ENCODE data around the gene LRFN2.

LRFN2 gene

DNA sequence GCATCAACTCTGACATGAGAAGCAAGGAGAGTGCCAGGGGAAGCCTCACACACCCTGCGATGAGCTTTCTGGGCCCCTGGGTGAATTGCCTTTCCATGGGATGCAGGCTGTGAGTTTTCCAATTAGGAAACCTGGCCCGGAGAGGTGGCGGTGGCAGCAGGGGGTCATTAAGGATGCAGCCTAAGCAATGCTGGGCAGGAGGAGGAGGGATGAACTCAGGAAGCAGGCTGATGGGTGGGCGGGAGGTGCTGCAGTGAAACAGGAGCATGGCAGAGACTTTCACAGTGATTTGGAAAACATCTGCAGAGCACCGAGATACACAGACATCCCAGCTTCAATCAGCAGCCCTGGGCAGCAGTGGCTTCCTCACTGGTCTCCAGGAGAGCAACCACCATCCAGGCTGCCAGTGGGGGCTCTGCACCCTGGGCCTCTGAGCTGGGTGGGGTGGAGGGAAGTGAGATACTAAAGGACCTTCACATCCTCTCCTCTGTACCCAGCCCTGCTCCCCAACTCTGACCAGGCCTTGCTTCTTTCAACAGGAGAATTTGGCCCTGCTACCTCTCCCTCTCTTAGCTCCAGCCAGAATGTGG is 44.9 kb downstream of the LRFN2 start:
- no peak for FAIRE-seq

DNA sequence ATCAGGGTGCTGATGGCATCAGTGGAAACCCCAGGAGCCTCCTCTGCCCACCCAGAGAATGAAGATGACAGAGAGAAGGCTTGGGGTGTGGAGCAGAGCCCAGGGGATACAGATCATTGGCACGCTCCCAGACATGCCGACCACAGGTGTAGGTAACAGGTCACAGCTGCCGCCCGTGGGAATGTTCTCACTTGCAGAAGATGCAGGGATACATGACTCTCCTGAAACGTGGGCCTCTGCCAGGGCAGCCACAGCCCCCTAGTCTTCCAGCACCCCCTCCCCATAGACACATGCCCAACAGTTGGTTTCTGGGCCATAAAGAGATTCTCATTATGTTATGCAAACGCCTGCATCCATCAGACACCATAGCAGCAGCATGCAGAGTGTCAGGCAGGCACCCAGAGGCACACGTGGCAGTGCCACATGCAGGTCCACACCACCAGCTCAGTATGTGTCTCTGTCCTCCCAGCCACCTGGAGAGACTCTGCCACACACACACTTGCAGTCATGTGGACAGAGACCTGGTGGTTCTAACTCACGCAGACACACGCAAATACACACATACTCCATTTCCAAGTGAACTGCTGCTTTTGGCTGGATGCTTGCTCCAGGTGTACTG is 45.5 kb downstream of the LRFN2 start:
- FAIRE-seq: no peak

DNA sequence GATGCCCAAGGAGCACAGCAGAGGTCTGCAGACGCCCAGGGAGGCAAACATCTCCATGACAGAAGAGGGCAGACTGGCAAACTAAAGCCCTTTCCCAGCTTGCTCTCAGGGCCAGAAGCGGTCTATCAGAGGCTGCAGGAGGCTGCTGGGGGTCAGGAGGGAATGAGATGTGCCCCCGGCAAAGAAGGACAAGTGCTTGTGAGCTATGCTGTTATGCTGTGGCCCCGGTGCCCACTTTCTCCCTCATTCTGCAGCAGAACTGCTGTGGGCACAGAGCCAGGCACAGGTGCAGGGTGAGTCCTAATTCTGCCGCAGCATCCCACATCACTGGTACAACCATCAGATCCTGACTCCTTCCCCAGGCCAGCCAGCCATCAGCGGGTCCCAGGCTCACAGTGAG is 46.4 kb downstream of the LRFN2 start:
- no peak for FAIRE-seq

DNA sequence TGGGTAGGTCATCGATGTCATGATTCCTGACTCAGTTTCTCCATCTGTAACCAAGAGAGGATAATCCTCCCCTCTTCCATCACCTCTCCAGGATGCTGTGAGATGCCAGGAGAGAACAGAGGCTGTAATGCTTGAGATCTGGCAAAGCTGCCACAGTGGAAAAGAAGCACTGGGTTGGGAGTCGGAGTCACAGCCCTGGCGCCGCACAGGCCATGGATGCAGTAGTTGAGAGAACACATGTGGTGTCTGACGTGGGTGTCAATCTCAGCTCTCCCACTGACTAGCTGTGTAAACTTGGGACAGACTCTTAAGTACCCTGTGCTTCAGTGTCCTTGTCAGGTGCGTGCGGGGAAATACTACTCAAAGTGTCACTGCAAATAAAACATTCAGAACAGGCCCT is 47.3 kb downstream of the LRFN2 start:
- FAIRE-seq: no peak

DNA sequence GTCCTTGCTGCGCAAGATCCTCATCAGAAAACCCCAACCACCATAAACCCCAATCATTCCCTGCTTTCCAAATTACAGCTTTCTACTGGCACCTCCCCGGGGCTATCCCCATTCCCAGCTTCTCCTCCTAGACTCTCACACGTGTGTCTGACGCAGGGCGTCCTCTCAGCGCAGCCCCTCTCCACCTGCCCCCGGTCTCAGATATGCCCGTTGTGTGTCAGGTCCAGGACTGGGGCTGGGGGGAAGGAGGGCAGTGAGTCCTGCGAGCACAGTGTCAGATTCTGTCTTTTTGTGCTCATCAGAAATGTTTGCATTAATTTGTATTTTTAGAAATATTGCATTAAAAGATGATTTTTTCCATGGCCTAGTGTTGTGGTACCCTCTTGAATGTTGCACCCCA is 48.6 kb downstream of the LRFN2 start:
- no peak for FAIRE-seq

DNA sequence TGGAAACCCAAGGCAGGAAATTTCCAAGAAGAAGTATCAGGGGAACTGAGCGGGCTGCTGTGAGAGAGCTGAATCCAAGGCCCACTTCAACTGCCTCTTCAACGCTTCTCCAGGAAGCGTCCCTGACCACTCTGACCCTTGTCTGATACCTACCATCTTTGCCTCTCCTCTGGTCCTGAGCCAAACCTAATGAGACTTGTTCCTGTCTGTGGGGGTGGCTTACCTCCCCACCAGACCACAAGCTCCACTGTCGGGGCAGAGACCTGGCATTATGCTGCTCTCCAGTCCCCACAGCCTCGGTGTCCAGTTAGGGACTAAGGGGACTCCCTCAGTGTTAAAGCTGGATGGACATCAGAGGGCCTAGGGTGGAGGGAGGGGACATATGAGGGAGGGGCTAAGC is 49.7 kb downstream of the LRFN2 start:
- no peak for FAIRE-seq

DNA sequence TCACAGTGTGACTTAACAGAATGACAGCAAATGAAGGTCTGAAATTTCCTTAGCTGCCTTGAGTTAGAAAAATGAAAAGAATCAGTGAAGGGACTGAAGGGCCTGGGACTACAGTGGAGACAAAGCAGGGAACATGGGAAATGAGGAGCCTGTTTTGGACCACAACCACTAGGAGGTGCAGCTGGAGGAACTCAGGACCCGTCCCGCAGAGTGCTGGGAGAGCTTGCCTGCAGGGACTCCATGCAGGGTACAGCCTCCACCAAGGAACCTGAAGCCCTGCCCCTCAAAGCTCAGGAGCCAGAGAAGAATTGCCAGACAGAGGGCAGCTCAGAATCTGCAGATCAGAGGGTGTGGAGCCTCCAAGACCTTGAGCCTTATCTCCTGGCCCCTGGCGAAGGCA is 50.7 kb downstream of the LRFN2 start:
- FAIRE-seq: no peak

DNA sequence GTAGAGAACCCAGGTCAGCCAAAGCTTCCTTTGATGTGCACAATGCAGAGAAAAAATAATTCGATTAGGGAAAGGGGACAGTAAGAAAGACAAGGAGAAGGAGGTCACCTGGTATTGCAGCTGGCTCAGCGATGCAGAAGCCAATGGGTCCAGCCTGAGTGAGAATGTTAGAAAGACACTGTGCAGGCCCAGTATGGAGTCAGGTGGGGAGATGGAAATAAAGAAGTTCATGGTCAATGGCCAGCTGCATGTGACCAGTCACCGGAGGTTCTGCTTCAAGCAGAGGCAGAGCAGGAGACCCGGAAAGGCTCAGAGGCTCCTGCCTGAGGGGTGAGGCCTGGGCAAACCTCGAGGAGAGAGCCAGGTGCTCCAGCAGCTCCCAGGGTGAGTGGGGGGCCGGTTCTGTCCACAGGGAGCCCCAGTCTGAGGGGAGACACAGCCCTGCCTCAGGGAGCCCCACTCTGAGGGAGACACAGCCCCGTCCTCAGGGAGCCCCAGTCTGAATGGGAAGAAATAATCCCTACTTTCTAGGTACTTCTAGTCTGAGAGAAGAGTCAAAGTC is 51.3 kb downstream of the LRFN2 start:
- no peak for FAIRE-seq

DNA sequence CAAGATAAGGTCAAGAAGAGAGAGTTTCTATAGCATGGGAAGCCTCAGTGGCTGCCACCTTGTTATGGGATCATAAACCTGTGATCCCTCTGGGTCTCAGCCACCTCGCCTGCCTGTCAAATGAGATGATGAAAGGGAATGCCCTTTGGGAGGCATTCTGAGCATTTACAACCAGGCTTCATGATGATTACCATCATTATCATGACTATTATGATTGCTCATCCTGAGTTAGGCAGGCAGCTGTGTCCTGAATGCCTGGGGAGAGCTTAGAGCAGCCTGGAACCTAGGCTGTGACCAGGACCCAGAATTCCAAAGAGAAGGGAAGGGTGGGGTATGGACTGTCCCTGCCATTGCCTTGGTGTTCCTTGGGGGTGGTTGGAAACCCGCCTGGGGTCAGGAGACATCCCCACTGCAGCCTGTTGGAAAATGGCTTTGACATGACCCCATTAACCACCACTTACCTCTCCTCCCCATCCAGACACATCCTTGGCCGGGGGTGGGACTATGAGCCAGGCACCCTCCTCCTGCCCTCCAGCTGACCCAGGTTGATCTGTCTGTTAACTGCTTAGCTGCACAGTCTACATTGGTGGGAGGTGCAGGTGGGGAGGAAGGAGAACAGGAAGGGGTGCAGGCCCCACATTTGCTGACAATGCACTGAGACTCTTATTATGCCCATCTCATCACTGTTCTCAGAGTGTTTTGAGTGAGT is 51.9 kb downstream of the LRFN2 start:
- no peak for FAIRE-seq

DNA sequence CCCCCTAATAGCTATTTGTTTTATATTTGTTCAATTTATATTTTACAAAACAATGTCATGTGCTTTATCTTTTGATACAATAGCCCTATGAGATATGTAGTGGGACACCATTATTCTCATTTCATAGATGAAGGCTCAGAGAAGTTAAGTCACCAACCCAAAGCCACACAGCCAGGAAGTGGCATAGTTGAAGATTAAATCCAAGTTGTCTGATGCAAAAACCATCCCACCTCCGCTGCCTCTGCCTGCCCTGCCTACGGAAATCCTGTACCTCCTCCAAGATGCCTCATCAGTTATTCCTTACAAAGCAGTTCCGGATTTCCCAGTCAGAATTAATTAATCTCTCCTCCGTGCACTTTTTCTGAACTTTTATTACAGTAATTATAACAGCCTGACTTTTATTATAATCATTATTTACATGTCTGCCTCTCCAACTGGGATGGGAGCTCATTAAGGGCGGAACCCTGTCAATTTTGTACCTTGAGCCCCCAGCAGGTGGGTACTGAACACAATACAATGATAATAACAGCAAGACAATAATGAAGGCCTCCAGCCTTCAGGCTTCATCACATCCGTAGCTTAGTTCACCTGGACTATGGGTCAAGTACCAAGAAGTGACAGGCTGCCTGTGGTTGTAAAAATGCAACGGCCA is 54.7 kb downstream of the LRFN2 start:
- FAIRE-seq: no peak

DNA sequence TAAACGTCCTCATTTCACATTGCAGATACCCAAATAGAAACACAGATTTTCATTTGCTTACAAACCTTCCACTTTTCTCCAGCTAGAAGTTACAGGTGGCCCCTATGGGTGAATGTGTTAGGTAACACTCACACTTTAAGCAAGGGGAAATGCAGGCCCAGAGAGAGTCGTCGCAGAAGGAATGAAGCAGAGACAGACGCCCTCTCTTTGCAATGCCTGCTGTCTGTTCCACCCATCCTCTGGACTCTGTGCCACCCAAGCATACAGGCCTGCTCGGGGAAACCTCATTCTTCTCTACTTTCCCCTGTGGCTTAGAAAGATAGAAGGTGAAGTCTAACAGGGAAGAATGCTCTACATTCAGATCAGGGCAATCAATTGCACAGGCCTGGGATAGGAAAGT is 57.2 kb downstream of the LRFN2 start:
- FAIRE-seq: no peak

DNA sequence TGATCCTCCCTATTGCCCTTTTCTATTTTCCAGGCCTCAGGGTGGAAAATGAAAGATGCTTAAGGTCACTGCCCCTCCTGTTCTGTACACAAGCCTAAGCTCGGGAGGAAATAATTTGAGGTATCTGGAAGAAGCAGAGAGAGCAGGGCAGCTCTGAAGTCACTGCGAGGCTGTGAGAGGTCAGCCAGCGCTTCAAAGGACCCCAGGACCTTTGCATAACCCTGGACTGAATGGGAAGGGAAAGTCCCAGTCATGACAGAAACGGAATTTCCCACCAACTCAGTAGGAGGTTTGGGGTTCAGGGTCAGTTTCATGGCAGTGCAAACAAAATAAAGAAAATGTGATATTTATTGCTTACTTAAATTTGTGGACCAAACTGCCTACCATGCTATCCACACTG is 58.1 kb downstream of the LRFN2 start:
- no peak for FAIRE-seq

DNA sequence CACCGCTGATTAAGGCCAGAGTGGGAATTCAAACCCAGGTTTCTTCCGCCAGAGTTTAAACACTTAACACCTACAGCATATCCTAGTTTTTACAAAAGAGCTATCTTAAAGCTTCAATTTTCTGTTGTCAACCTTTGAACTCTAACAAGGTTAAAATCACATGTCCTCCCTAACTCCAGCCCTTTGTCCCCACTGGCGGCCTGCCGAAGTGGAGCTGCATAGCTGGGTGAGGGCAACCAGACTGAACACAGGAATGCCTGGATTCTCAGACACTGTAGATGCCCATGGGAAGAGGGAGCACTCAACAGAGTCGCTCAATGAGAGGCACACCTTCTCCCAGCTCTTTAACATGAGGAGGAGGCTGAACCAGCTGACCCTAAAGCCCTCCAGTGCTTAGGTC is 59.1 kb downstream of the LRFN2 start:
- no peak for FAIRE-seq

DNA sequence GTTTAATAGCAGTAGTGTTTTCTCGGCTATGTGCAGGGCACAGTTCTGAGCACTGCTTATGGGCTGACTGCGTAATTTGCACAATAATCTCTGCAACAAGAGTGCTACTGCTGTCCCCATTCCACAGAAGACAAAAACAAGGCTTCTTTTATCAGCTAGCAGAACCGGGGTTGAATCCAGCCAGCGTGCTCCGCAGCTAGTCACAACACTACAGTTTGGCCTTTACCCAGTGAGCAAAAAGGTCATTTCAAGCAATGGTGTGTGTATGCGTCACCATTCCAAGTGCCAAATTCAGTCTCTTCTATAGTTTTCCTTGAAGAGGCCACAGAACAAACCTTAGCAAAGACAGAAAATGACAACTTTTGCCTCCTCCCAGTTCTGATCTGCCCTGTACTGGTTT is 61.1 kb downstream of the LRFN2 start:
- FAIRE-seq: no peak

DNA sequence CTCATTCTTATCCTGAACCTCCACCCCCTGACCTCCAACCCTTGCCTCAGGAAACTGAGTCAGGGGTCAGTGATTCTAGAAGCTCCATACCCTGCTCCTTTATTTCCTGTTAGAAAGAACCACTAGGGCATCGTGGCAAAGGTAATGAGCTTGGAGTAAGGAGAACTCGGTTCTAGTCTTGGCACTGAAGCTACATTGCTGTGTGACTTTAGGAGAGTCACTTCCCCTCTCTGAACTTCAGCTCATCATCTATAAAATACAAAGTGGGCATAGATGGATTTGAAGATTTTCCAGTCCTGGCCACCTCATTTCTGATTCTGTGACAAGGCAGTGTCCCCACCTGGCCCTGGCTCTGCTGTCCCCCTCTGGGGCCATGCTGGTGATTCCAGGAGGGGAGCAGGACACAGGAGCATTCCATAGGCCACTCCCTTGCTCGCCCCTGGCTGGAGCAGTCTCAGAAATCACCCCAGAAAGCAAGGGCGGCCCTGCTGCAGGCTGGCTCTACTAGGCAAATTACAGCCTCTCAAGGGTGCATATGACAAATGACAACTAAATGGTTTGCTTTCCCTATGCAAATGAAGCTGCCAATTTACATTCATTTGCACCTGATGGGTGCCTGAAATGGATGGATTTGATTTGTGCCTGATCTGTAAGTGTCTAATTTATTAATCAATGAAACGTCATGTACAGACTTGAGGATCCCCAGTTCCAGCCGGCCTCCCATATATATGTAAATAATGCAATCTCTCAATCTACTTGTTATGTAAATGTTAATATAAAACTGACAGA is 62.2 kb downstream of the LRFN2 start:
- FAIRE-seq: no peak

DNA sequence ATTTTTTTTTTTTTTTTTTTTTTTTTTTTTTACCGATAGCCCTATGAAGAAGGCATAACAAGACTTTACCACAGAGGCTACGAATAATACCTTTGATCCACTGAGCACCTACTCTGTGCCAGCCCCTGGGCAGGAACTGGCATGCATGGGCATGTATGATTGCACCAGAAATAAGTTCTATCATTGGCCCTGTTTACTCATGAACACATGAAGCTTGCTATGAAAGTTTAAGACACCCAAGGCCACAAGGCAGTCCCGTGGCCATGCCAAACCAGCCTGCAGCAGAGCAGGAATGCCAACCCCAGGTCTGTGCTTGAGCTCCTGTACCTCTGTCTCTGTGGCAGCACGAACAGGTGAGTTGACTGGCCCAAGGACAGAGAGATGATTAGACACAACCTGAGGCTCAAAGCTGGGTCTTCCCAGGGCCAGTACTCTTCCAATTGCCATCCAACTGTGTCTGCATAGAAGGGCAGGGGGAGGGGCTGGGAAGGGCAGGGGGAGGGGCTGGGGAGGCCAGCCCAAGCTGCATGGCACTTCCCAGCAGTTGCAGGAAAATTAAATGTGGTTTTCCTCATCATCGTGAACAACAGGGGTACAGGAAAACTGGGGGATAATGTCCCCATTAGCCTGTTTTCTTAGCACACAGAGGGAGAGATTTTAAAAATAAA is 63.5 kb downstream of the LRFN2 start:
- FAIRE-seq: no peak

DNA sequence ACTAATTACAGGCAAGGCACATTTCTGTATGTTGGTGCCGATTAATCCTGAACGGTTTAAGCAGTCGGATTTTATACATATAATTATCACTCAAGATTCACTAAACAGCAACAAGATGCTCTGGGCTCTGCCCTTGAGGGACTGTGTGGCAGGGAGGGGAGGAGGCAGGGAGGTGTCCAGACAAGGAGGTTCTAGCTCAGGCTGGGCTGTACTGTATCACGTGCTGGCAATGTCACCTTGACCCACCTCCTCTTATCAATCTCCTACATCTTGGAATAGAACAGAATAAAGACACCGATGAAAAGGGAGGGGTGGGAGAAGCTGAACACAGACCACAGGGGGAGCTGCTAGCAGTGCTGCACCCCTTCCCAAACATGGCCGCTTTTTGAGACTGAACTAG is 65.7 kb downstream of the LRFN2 start:
- no peak for FAIRE-seq

DNA sequence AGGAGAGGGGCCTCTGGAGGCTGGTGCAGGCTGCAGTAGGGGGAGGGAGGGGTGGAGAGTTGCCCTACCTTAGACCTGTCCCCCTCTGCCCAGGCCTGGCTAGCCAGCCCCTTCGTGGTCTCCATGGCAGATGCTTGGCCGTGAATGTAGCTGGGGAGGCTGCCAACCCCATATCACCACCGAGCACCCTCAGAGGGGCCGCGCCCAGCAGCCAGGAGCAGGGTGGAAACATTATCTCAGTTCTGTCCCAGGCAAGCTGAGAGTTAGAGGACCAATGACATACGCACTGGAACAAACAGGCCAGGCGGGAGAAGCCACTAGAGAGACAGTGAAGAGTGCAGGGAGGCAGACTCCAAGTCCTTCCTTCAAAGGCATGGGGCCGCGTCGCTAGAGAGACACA is 66.5 kb downstream of the LRFN2 start:
- FAIRE-seq: no peak

DNA sequence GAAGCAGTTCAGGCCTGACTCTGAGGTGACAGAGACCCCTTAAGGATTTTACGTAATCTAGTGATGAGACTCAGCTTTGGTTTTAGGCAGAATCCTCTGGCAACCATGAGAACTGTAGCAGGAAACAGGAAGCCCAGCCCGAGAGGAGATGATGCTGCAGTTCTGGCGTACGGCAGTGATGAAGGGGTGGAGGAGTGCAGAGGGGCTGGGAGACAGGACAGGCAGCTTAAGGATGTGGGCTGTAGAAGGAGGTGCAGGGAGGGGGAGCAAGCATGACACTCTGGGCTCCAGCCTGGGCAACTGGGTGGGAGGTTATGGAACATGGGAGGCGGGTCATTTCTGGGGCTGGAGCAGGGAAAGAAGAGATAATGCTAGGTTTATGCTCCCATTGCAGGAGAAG is 67.1 kb downstream of the LRFN2 start:
- FAIRE-seq: no peak

DNA sequence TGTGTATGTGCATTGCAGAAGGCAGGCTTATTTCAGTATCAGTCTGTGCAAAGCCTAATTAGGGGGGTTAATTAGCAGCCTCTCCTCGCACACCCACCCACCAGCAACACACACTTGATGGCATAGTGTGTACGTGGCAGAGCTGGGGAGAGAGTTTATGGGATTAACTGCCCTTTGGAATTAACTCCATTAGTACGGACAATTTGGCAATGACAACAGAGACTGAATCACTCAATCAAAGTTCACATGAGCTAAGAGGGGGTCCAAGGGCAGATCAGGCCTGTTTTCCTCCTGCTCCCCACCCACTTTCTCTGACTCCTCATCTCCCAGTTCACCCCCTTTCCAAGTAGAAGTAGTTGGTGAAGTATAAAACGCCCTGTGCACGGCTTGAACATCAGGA is 69.5 kb downstream of the LRFN2 start:
- FAIRE-seq: no peak

DNA sequence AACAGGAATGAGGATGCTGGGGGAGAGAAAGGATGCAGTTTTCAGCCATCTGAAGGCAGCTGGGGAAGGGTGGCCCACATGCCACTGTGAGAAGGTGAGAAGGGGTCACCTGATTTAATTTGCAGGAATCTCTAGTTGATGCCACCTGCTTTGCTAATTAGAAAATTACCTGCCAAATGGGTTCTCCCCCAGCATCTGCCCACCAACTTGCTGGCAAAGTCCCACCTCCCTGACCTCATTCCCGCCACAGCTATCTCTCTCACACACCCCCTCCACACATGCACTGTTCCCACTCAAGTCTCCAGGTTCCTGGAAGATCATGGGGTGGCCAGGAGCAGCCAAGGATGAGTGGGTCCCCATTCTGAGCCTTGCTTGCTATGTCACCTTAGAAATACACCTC is 70.7 kb downstream of the LRFN2 start:
- no peak for FAIRE-seq

DNA sequence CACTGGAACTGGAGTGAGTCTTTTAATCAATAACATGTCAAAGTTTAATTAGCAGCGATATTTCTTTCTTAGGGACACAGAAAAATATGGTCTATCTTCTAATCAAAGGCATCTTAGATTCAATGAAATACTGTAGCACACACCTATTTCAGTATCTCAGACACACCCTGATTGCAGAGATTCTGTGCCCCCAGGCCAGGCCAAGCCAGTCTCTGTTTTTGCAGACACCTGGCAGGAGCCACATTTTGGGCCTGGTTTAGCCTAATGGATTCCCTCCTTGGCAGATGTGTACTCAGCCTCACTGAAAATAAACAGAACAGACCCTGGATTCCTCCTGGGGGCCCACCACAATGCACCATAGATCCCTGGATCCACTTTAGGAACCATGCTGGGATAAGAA is 74.8 kb downstream of the LRFN2 start:
- no peak for FAIRE-seq
